ENCODE measurements around the gene NIBAN1. TPM values are rescaled to one million over a fixed set of nuclear protein-coding genes. Genes with fewer than 3 reads are reported as not detected.

The NIBAN1 gene
- total and polyA plus RNA-seq, 9 of the 15 experiments (the other 6 are each of a cell fraction or from before 2014, with no cell fraction given): 1.5 to 26.6 (median 16.2) TPM

DNA sequence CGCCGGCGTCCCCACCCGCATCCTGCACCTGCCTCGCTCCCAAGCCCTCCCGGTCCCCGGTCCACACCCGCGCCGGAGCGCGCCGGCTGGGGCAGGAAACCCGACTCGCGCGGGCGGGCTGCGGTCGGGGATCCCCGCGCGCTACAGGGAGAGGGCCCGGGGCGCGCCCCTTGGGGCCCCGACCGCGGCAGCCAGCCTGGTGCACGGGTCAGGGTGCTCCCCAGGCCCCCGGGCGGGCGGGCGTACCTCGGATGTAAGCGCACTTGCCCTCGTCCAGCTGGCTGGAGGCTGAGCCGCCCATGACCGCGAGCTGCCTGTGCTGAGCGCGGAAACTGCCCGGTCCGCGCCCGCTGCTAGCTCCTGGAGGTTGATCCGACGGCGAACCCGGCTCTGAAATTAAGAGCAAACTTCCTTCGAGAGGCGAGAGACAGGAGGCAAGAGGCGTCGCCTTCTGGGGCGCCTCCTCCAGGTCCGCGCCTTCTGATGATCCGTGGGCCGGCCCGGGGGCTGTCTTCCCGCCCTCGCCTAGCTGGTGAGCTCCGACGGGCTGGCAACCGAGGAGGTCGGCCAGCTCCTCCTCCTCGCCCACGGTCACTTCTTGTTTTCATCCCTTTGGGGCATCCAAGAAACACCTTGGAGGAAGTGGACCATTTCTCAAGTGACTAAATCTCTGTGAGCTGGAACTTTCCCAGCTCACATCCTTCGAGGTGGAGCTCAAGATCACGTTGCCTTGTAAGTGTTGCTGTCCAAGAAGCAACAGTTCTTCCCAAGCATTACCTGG is at the start of gene NIBAN1 (continued):
- TF ChIP-seq, protein P1, sequence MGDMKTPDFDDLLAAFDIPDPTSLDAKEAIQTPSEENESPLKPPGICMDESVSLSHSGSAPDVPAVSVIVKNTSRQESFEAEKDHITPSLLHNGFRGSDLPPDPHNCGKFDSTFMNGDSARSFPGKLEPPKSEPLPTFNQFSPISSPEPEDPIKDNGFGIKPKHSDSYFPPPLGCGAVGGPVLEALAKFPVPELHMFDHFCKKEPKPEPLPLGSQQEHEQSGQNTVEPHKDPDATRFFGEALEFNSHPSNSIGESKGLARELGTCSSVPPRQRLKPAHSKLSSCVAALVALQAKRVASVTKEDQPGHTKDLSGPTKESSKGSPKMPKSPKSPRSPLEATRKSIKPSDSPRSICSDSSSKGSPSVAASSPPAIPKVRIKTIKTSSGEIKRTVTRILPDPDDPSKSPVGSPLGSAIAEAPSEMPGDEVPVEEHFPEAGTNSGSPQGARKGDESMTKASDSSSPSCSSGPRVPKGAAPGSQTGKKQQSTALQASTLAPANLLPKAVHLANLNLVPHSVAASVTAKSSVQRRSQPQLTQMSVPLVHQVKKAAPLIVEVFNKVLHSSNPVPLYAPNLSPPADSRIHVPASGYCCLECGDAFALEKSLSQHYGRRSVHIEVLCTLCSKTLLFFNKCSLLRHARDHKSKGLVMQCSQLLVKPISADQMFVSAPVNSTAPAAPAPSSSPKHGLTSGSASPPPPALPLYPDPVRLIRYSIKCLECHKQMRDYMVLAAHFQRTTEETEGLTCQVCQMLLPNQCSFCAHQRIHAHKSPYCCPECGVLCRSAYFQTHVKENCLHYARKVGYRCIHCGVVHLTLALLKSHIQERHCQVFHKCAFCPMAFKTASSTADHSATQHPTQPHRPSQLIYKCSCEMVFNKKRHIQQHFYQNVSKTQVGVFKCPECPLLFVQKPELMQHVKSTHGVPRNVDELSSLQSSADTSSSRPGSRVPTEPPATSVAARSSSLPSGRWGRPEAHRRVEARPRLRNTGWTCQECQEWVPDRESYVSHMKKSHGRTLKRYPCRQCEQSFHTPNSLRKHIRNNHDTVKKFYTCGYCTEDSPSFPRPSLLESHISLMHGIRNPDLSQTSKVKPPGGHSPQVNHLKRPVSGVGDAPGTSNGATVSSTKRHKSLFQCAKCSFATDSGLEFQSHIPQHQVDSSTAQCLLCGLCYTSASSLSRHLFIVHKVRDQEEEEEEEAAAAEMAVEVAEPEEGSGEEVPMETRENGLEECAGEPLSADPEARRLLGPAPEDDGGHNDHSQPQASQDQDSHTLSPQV (IDR thresholded peaks at IDR 0.05): peak; percentile 14; the same call in 1 of the 2 replicates
- TF ChIP-seq BACH1 (tag; IDR thresholded peaks at IDR 0.05): no peak
- TF ChIP-seq, protein P2, sequence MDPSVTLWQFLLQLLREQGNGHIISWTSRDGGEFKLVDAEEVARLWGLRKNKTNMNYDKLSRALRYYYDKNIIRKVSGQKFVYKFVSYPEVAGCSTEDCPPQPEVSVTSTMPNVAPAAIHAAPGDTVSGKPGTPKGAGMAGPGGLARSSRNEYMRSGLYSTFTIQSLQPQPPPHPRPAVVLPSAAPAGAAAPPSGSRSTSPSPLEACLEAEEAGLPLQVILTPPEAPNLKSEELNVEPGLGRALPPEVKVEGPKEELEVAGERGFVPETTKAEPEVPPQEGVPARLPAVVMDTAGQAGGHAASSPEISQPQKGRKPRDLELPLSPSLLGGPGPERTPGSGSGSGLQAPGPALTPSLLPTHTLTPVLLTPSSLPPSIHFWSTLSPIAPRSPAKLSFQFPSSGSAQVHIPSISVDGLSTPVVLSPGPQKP (CRISPR knock-in tag; IDR thresholded peaks at IDR 0.05): no peak
- peak; percentile 80 for TF ChIP-seq RBM22 (IDR thresholded peaks at IDR 0.05; ENCODE audit: low read depth, low read length, poor library complexity, severe bottlenecking)
- peak; percentile 53; the same call in 1 of the 2 replicates for TF ChIP-seq PHF8 (IDR thresholded peaks at IDR 0.05; ENCODE audit: borderline replicate concordance, low read length)
- TF ChIP-seq FOXA3 (CRISPR knock-in tag; conservative IDR thresholded peaks at IDR 0.05 in 1 of 2, IDR thresholded peaks at IDR 0.05 in 1 of 2): no peak
- no peak for TF ChIP-seq NCOR1 (IDR thresholded peaks at IDR 0.05)
- TF ChIP-seq FOS (IDR thresholded peaks at IDR 0.05; ENCODE audit: extremely low read depth, insufficient read length): no peak
- TF ChIP-seq, protein P3, sequence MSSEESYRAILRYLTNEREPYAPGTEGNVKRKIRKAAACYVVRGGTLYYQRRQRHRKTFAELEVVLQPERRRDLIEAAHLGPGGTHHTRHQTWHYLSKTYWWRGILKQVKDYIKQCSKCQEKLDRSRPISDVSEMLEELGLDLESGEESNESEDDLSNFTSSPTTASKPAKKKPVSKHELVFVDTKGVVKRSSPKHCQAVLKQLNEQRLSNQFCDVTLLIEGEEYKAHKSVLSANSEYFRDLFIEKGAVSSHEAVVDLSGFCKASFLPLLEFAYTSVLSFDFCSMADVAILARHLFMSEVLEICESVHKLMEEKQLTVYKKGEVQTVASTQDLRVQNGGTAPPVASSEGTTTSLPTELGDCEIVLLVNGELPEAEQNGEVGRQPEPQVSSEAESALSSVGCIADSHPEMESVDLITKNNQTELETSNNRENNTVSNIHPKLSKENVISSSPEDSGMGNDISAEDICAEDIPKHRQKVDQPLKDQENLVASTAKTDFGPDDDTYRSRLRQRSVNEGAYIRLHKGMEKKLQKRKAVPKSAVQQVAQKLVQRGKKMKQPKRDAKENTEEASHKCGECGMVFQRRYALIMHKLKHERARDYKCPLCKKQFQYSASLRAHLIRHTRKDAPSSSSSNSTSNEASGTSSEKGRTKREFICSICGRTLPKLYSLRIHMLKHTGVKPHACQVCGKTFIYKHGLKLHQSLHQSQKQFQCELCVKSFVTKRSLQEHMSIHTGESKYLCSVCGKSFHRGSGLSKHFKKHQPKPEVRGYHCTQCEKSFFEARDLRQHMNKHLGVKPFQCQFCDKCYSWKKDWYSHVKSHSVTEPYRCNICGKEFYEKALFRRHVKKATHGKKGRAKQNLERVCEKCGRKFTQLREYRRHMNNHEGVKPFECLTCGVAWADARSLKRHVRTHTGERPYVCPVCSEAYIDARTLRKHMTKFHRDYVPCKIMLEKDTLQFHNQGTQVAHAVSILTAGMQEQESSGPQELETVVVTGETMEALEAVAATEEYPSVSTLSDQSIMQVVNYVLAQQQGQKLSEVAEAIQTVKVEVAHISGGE (CRISPR knock-in tag; IDR thresholded peaks at IDR 0.05): peak in 2 of 3 experiments; percentile 50 to 81; a peak in 3 of 6 replicates
- TF ChIP-seq ZNF507 (tag; conservative IDR thresholded peaks at IDR 0.05): no peak
- TF ChIP-seq, protein P4, sequence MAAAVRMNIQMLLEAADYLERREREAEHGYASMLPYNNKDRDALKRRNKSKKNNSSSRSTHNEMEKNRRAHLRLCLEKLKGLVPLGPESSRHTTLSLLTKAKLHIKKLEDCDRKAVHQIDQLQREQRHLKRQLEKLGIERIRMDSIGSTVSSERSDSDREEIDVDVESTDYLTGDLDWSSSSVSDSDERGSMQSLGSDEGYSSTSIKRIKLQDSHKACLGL (CRISPR knock-in tag; IDR thresholded peaks at IDR 0.05; ENCODE audit: borderline replicate concordance, poor library complexity, severe bottlenecking): peak; percentile 11
- TF ChIP-seq ZSCAN32 (CRISPR knock-in tag; IDR thresholded peaks at IDR 0.05): no peak
- TF ChIP-seq BRF1 (IDR thresholded peaks at IDR 0.05; ENCODE audit: borderline replicate concordance, extremely low read depth, insufficient read length): no peak
- TF ChIP-seq ILF3 (IDR thresholded peaks at IDR 0.05; ENCODE audit: borderline replicate concordance): 0 out of 2 replicates have a peak, but pooled peaks have one; percentile 61
- TF ChIP-seq TEAD2 (tag; IDR thresholded peaks at IDR 0.05): no peak
- TF ChIP-seq NFYB (IDR thresholded peaks at IDR 0.05; ENCODE audit: extremely low read depth, insufficient read length): no peak

All from K562 (cell line).